ENCODE data around the gene LRRD1. TPM values are rescaled to one million over a fixed set of nuclear protein-coding genes. Genes with fewer than 3 reads are reported as not detected.
A peak's percentile ranks its signal among the peaks of the same experiment; 100 is the strongest.
"Not testable (repeated sequence)": the region's sequence is repeated elsewhere in the genome, so short reads cannot be mapped to it uniquely, and the experiment has no call there.

The LRRD1 gene
- polyA plus RNA-seq, 4 donors, result 0.23 to 0.67 (median 0.32) TPM

- DNase-seq (ENCODE audit: low read depth in 4 of 4, low spot score in 3 of 4), result not testable (repeated sequence)
Measured at GRCh38 chr7:92142791-92143190, 36.2 kb downstream of the LRRD1 start.

DNA sequence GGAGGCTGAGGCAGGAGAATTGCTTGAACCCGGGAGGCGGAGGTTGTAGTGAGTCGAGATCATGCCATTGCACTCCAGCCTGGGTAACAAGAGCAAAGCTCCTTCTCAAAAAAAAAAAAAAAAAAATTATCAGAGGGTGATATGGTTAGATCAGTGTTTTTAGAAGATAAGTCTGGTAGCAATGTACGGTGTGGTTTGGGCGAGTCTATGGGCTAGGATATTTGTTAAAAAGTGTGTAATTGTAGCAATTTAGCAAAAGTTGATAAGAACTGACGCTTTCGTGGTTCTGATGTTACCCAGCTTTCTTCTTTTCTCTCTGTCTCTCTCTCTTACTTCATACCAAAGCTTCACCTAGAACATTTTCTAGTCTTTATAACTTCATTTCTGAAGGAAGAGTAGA, 37.8 kb downstream of the LRRD1 start:
- no peak for DNase-seq (ENCODE audit: low read depth in 4 of 4, low spot score in 3 of 4)

- peak; percentile 32 to 83 (median 52) for DNase-seq (ENCODE audit: low read depth in 4 of 4, low spot score in 3 of 4)
Measured at GRCh38 chr7:92137557-92137956, 41.4 kb downstream of the LRRD1 start.

DNA sequence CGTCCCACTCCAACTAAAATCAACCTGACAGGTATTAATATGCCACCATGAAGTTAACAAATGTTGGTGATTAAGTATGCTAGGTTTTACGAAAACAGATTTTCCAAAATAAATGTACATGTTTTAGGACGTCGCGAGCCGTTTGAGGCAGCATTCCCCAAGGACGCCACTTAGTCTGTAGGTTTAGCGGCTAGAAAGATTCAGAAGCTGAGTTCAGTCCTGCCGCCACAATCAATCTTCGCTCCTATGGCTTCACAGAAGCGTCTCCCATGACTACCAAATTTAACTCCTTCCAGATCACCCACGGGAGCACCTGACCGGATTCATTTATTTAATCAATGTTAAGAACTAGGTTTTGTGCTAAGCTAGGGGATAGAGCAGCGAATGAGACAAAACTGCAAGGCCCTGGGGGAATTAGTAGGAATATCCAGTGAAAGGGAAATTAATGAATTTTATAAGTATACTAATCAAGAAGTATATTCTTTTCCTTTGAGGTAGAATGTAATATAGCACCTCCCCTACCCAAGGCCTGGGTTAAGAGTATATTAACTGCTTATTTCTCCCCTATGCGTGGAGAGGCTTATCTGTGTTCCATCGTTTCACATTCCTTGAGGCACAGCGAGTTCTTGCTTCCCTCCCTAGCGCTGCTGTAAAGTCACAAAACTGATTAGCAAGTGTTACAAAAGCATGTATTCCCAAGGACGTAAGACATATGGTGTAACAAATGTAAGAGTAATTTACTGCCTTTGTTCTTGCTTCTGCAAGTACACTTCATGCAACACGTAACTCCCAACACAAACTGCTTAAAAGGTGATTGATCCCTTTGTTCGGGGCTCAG, 43.7 kb downstream of the LRRD1 start:
- peak; percentile 29 to 43 (median 38) for DNase-seq (ENCODE audit: low read depth in 4 of 4, low spot score in 3 of 4)

- peak; percentile 90 to 94 (median 92) for DNase-seq (ENCODE audit: low read depth in 4 of 4, low spot score in 3 of 4)
Measured at GRCh38 chr7:92134271-92135051, 44.5 kb downstream of the LRRD1 start, which contains the start of gene CYP51A1. Gene CYP51A1, minus strand, starts transcription at chr7:92134477. Its CDS starts 113 bp downstream, at chr7:92134364.

- DNase-seq (ENCODE audit: low read depth in 4 of 4, low spot score in 3 of 4), result peak; percentile 58 to 65 (median 60)
Measured at GRCh38 chr7:92133737-92134270, 45.1 kb downstream of the LRRD1 start.

GRCh38 chr7:92133133-92133736, 45.7 kb downstream of the LRRD1 start:
- no peak for DNase-seq (ENCODE audit: low read depth in 4 of 4, low spot score in 3 of 4)

DNA sequence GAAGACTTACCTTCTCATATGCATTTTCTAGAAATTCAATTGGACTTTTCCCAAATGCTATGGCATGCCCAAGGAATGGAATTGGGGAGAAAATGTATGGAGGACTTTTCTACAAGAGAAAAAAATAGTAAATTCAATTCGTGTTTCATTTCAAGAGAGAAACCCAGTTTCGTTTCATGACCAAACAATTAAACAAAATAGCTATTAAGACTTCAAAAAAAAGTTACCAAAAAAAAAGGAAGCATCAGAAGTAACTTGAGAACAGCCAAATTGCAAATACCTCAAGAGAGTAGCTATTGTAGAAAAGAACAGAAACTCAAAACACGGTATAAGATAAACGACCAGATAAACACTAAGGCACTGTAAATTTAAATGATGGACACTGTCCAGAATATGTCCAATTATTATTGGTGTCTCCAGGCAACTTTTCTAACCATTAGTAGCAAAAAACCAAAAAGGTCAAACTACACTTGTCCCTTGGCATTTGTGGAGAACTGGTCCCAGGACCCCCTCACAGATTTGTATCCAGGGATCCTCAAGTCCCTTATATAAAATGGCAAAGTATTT, 47.1 kb downstream of the LRRD1 start:
- DNase-seq (ENCODE audit: low read depth in 4 of 4, low spot score in 3 of 4), result no peak

- DNase-seq (ENCODE audit: low read depth in 4 of 4, low spot score in 3 of 4), result no peak
Measured at GRCh38 chr7:92131093-92131492, 47.8 kb downstream of the LRRD1 start.

- DNase-seq (ENCODE audit: low read depth in 4 of 4, low spot score in 3 of 4), result no peak
Measured at GRCh38 chr7:92121681-92122080, 57.3 kb downstream of the LRRD1 start.

- no peak for DNase-seq (ENCODE audit: low read depth in 4 of 4, low spot score in 3 of 4)
Measured at GRCh38 chr7:92119213-92119759, 59.7 kb downstream of the LRRD1 start.

DNA sequence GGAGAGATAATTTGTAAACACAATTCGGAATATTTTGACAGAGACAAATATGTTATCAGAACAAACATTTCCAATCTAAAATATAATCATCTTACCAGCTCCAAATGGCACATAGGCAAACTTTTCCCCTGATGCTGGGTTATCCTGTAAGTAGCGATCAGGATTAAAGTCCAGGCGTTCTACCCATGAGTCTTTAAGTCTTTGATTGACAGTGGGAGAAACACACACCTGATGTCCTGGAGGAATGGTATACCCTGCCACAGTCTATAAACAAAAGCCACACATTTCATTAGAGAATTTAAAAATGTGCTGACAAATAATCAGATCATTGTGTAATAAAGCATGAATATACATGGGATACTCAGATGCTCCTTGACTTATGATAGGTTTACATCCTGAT, 62.0 kb downstream of the LRRD1 start:
- DNase-seq (ENCODE audit: low read depth in 4 of 4, low spot score in 3 of 4), result no peak

DNA sequence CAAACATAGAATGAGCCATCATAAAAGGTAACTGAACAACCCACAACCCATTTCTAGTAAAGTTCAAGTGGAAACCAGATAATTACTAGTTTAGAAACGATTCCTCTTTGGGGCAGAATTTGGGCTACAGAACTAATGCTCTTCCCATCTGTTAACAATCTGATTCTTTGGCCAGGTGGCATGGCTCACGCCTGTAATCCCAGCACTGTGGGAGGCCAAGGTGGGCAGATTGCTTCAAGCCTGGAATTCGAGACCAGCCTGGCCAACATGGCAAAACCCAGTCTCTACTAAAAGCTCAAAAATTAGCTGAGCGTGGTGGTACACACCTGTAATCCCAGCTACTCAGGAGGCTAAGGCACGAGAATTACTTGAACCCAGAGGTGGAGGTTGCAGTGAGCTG, 63.1 kb downstream of the LRRD1 start:
- no peak for DNase-seq (ENCODE audit: low read depth in 4 of 4, low spot score in 3 of 4)

DNA sequence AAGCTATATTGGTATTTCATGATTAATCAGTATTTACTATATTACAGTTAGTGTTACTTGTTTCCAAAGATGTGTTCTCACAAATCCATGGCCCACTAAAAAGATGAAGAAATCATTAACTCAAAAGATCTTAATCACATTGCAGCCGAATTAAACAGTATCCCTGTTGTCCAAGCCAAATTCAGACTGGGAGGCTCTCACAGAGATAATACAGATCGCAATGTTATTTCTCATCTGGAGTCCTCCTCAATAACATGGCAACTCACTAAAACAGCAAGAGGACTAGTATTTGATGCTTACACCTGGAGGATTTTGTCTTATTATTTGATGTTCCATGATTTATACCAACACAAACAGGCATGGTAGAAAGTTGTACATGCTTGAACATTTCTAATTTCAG, 68.1 kb downstream of the LRRD1 start:
- no peak for DNase-seq (ENCODE audit: low read depth in 4 of 4, low spot score in 3 of 4)

DNA sequence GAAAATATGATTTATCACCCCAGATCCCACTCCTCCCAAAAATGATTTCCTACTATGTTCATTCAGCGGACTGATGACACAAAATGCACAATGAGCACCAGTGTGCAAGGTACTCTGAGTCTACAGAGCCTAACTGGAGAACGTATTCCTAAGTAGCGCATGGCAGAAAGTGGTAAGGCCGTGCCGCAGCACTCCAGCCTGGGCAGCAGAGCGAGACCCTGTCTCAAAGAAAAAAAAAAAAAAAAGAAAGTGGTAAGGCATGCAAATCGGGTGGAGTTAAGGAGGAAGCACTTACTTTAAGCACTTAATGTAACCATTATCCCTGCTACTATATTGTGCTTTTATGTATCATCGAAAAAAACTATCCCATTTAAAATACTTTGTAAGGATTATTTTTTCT, 70.1 kb downstream of the LRRD1 start:
- DNase-seq (ENCODE audit: low read depth in 4 of 4, low spot score in 3 of 4), result peak in 1 of 4 donors; percentile 8

DNA sequence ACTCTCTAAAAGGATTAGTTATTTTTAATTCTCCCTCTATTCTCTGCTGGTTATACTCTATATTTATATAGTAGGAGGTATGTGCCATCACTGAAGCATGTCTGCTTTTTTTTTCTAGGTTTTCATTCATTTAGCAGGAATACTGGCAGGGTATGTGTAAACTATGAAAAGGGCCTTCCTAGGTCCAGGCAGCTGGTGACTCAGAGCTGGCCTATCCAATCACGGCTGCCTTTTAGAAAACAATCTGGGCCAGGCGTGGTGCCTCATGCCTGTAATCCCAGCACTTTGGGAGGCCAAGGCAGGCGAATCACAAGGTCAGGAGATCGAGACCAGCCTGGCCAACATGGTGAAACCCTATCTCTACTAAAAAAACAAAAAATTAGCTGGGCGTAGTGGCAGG, 76.1 kb downstream of the LRRD1 start:
- not testable (repeated sequence) for DNase-seq (ENCODE audit: low read depth in 4 of 4, low spot score in 3 of 4)

DNA sequence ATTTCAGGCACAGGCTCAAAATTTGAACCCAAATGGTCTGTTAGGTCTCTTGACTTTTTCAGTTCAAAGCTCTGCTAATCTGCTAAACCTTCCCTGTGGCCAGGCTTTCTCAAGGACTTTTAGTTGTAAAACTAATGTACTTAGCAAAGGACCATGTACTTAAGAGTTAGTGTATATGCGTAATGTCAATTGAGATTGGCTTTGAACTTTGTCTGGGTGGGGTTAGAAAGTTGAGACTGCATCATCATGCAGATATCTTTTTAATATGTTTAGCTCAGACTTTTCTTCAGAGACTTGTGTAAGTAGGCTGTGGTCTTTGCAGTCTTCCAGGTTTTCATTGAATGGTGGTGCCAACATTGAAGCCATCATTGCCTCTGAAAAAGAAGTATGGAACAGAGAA, 78.4 kb downstream of the LRRD1 start:
- DNase-seq (ENCODE audit: low read depth in 4 of 4, low spot score in 3 of 4), result no peak

DNA sequence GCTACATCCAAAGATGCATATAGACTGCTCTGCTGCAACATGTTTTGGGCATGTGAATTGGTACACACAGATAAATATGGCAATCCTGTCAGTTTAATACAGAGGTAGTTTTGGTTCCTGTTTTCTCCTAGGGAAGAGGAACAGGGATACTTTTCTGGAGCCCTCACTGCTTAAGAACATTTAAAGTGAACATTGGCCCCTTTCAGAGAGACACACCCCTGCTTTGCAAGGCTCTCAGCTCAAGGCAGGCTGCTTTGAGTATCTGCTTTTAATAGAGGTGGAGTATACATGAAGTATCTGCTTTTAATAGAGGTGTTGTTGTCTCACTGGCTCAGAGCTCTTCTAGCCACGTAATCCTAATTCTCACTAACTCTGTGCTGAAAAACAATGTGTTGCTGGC, 83.6 kb downstream of the LRRD1 start:
- DNase-seq (ENCODE audit: low read depth in 4 of 4, low spot score in 3 of 4), result no peak
